ENCODE data around the gene BNIP1. TPM values are rescaled to one million over a fixed set of nuclear protein-coding genes. Genes with fewer than 3 reads are reported as not detected.
"Not testable (repeated sequence)": the region's sequence is repeated elsewhere in the genome, so short reads cannot be mapped to it uniquely, and the experiment has no call there.

The BNIP1 gene
- total and polyA plus RNA-seq, 9 donors: 8.3 to 17.6 (median 9.5) TPM

- intact Hi-C loops (cut with DNase I): loop anchor here in 2 of 4 donors (10.0 kb wide), 2 partner anchors 136 to 164 kb away; partner anchors contain the start of gene ATP6V0E1 (in 1 of the 2)
- H3K4me3 ChIP-seq: no peak overlapping the region
- WGBS, 3 donors: 60 to 82% (median 64%) methylated on average over 2 of the region's 2 CpGs
- no peak overlapping the region for H3K27ac ChIP-seq
- no peak for DNase-seq
- TF ChIP-seq POLR2A (IDR thresholded peaks at IDR 0.05) (no peak), EP300 (IDR thresholded peaks at IDR 0.05) (no peak), CTCF (IDR thresholded peaks at IDR 0.05) (no peak)
- peaks cover 1% of the 10 kb centered on the region for H3K4me1 ChIP-seq (ENCODE audit: insufficient read depth)
- no peaks in the 10 kb centered on the region for H3K9me3 ChIP-seq
- no peaks in the 10 kb centered on the region for H3K36me3 ChIP-seq
- no peaks in the 10 kb centered on the region for H3K27me3 ChIP-seq
Measured at GRCh38 chr5:173148354-173148753, 4.0 kb downstream of the BNIP1 start.

- Histone ChIP-seq H3K36me3 (no peaks in the 10 kb centered on the region), H3K27ac (no peak overlapping the region), H3K4me3 (no peak overlapping the region), H3K9me3 (no peaks in the 10 kb centered on the region), H3K27me3 (no peaks in the 10 kb centered on the region), H3K4me1 (ENCODE audit: insufficient read depth) (no peaks in the 10 kb centered on the region)
- 88 to 92% (median 88%) methylated on average over 5 of the region's 5 CpGs for WGBS, 3 donors
- no peak for TF ChIP-seq EP300 (IDR thresholded peaks at IDR 0.05)
- no peak for TF ChIP-seq CTCF (IDR thresholded peaks at IDR 0.05)
- no peak for TF ChIP-seq POLR2A (IDR thresholded peaks at IDR 0.05)
- DNase-seq: no peak
- intact Hi-C loops (cut with DNase I): no loop called here
Measured at GRCh38 chr5:173152547-173152946, 8.2 kb downstream of the BNIP1 start.

DNA sequence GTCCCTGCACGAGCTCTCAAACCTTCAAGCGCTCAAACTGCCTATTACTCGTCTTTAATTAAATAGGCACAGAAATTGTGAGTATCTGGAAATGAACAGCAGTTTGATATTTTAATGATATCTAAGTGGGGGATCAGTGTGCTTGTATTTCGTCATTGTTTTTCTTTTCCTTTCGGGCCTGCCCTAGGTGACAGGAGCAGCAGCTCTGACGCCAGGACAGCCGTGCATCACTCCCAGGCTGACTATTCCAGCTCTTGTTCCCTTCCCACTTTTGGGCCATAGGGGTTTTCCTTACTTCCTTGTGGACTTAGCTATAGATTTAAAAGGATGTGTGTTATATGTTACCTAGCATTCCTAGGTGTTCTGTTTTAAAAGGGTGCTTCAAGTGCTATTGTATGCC lies 9.5 kb downstream of the BNIP1 start:
- WGBS, 3 donors: 86 to 92% (median 90%) methylated on average over 7 of the region's 7 CpGs
- Histone ChIP-seq H3K4me3 (no peak overlapping the region), H3K4me1 (ENCODE audit: insufficient read depth) (no peaks in the 10 kb centered on the region), H3K36me3 (no peaks in the 10 kb centered on the region), H3K27me3 (no peaks in the 10 kb centered on the region), H3K9me3 (no peaks in the 10 kb centered on the region), H3K27ac (no peak overlapping the region)
- TF ChIP-seq EP300 (IDR thresholded peaks at IDR 0.05) (no peak), CTCF (IDR thresholded peaks at IDR 0.05) (no peak), POLR2A (IDR thresholded peaks at IDR 0.05) (no peak)
- intact Hi-C loops (cut with DNase I): no loop called here
- no peak for DNase-seq

DNA sequence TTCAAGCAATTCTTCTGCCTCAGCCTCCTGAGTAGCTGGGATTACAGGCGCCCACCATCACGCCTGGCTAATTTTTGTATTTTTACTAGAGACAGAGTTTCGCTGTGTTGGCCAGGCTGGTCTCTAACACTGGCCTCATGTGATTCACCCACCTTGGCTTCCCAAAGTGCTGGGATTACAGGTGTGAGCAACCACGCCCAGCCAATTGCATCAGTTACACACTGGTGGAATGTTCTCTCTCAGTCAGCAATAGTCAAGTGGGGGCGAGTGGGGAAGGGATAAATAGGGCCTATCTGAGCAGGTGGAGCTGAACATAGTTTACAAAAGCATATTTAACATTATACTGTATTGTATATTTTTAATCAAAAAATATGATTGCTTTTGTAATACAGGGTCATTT lies 10.3 kb downstream of the BNIP1 start:
- H3K4me1 ChIP-seq (ENCODE audit: insufficient read depth); H3K4me3 ChIP-seq; DNase-seq; H3K9me3 ChIP-seq; intact Hi-C loops (cut with DNase I); H3K36me3 ChIP-seq; H3K27ac ChIP-seq; H3K27me3 ChIP-seq: not testable (repeated sequence)
- 98% methylated on average over 5 of the region's 5 CpGs for WGBS, 3 donors

GRCh38 chr5:173155912-173156311 lies 11.6 kb downstream of the BNIP1 start:
- intact Hi-C loops (cut with DNase I): no loop called here
- 24 to 72% (median 49%) methylated on average over 2 of the region's 2 CpGs for WGBS, 3 donors
- Histone ChIP-seq H3K4me3 (no peak overlapping the region), H3K4me1 (ENCODE audit: insufficient read depth) (no peaks in the 10 kb centered on the region), H3K36me3 (no peaks in the 10 kb centered on the region), H3K27me3 (no peaks in the 10 kb centered on the region), H3K9me3 (no peaks in the 10 kb centered on the region), H3K27ac (no peak overlapping the region)
- no peak for DNase-seq
- no peak for TF ChIP-seq POLR2A (IDR thresholded peaks at IDR 0.05)
- no peak for TF ChIP-seq CTCF (IDR thresholded peaks at IDR 0.05)
- TF ChIP-seq EP300 (IDR thresholded peaks at IDR 0.05): no peak

All from ovary (tissue), 9 donors.